Measurements from ENCODE around the gene TRAF5.

The TRAF5 gene

GRCh38 chr1:211287218-211287617, 39.4 kb upstream of the TRAF5 start:
- TF ChIP-seq CTCF (IDR thresholded peaks at IDR 0.05; ENCODE audit: low read depth, low read length): no peak
- DNase-seq (ENCODE audit: extremely low read depth, low read depth): no peak

- no peak for DNase-seq (ENCODE audit: extremely low read depth, low read depth)
- TF ChIP-seq CTCF (IDR thresholded peaks at IDR 0.05; ENCODE audit: low read depth, low read length): no peak
These were observed 34.2 kb upstream of the TRAF5 start for GRCh38 chr1:211292411-211292810.

- DNase-seq (ENCODE audit: extremely low read depth, low read depth): no peak
- TF ChIP-seq CTCF (IDR thresholded peaks at IDR 0.05; ENCODE audit: low read depth, low read length): no peak
These were observed 30.2 kb upstream of the TRAF5 start for GRCh38 chr1:211296396-211296795.

GRCh38 chr1:211305044-211305443, 21.6 kb upstream of the TRAF5 start:
- DNase-seq (ENCODE audit: extremely low read depth, low read depth): no peak
- no peak for TF ChIP-seq CTCF (IDR thresholded peaks at IDR 0.05; ENCODE audit: low read depth, low read length)

GRCh38 chr1:211309617-211310016, 17.0 kb upstream of the TRAF5 start:
- no peak for DNase-seq (ENCODE audit: extremely low read depth, low read depth)
- TF ChIP-seq CTCF (IDR thresholded peaks at IDR 0.05; ENCODE audit: low read depth, low read length): no peak

GRCh38 chr1:211313392-211313791, 13.2 kb upstream of the TRAF5 start:
- DNase-seq (ENCODE audit: extremely low read depth, low read depth): no peak
- no peak for TF ChIP-seq CTCF (IDR thresholded peaks at IDR 0.05; ENCODE audit: low read depth, low read length)

GRCh38 chr1:211318576-211319280, 7.9 kb upstream of the TRAF5 start:
- no peak for TF ChIP-seq CTCF (IDR thresholded peaks at IDR 0.05; ENCODE audit: low read depth, low read length)
- no peak for DNase-seq (ENCODE audit: extremely low read depth, low read depth)

Measured in AG09319 (cell line).